Activated naive CD4-positive, alpha-beta T cell (primary cell): ENCODE data around the gene ZDHHC24.

Experiments used
- DNase-seq, 4 experiments: peaks; one replicate each; lab custom pipeline; 2025; lab: John Stamatoyannopoulos, UW

ZDHHC24 gene

GRCh38 chr11:66564984-66565383, 19.1 kb upstream of the ZDHHC24 start:
- DNase-seq, result no peak

GRCh38 chr11:66564538-66564937, 18.7 kb upstream of the ZDHHC24 start:
- DNase-seq, result no peak

- no peak for DNase-seq
Observed at GRCh38 chr11:66563832-66564231, 18.0 kb upstream of the ZDHHC24 start.

GRCh38 chr11:66562907-66563583, 17.2 kb upstream of the ZDHHC24 start:
- no peak for DNase-seq

- DNase-seq, result no peak
Observed at GRCh38 chr11:66562275-66562674, 16.4 kb upstream of the ZDHHC24 start.

GRCh38 chr11:66561975-66562248, 16.1 kb upstream of the ZDHHC24 start:
- no peak for DNase-seq

- DNase-seq, result no peak
Observed at GRCh38 chr11:66561178-66561974, 15.5 kb upstream of the ZDHHC24 start.

- no peak for DNase-seq
Observed at GRCh38 chr11:66559866-66560676, 14.2 kb upstream of the ZDHHC24 start.

GRCh38 chr11:66559142-66559865, 13.5 kb upstream of the ZDHHC24 start:
- peak in 1 of 4 experiments; percentile 26 for DNase-seq

GRCh38 chr11:66557733-66558326, 12.0 kb upstream of the ZDHHC24 start:
- DNase-seq, result no peak

GRCh38 chr11:66556086-66556485, 10.2 kb upstream of the ZDHHC24 start:
- no peak for DNase-seq

- DNase-seq, result no peak
Observed at GRCh38 chr11:66555416-66555815, 9.6 kb upstream of the ZDHHC24 start.

GRCh38 chr11:66554602-66555001, 8.8 kb upstream of the ZDHHC24 start:
- DNase-seq, result no peak

GRCh38 chr11:66550887-66551286, 5.0 kb upstream of the ZDHHC24 start:
- DNase-seq, result no peak

- no peak for DNase-seq
Observed at GRCh38 chr11:66549696-66550095, 3.8 kb upstream of the ZDHHC24 start.

GRCh38 chr11:66548774-66549630, 3.2 kb upstream of the ZDHHC24 start:
- DNase-seq, result no peak

GRCh38 chr11:66548041-66548440, 2.2 kb upstream of the ZDHHC24 start:
- no peak for DNase-seq

- no peak for DNase-seq
Observed at GRCh38 chr11:66547662-66548009, 1.8 kb upstream of the ZDHHC24 start.

- DNase-seq, result no peak
Observed at GRCh38 chr11:66546966-66547661, 1.3 kb upstream of the ZDHHC24 start.

- DNase-seq, result no peak
Observed at GRCh38 chr11:66546368-66546965, 619 bp upstream of the ZDHHC24 start, which contains the start of gene ACTN3. TSS of gene ACTN3 (plus strand) at chr11:66546903. CDS start at chr11:66546938, 35 bp downstream.
